ENCODE data around the gene NLGN1. TPM values are rescaled to one million over a fixed set of nuclear protein-coding genes. Genes with fewer than 3 reads are reported as not detected.
"Not testable (repeated sequence)": the region's sequence is repeated elsewhere in the genome, so short reads cannot be mapped to it uniquely, and the experiment has no call there.

NLGN1 gene
- polyA plus RNA-seq, 6 donors from 2014 or later: not detected

- no peaks in the 10 kb centered on the region for H3K27me3 Mint-ChIP-seq
- no peak for DNase-seq
- no peak for ATAC-seq (ENCODE audit: low read depth in 2 of 2)
- H3K9me3 Mint-ChIP-seq: peaks cover 0 to 1% (median 0%) of the 10 kb centered on the region in 7 donors
- no peak overlapping the region for H3K4me3 Mint-ChIP-seq
- no peak overlapping the region for H3K27ac Mint-ChIP-seq
- H3K4me1 Mint-ChIP-seq: no peaks in the 10 kb centered on the region
- no peaks in the 10 kb centered on the region for H3K36me3 Mint-ChIP-seq
Observed at GRCh38 chr3:174192471-174192870, 794.9 kb downstream of the NLGN1 start.

GRCh38 chr3:174193604-174194003 lies 796.1 kb downstream of the NLGN1 start:
- Mint-ChIP-seq H3K27me3 (no peaks in the 10 kb centered on the region), H3K36me3 (no peaks in the 10 kb centered on the region), H3K4me3 (no peak overlapping the region), H3K4me1 (no peaks in the 10 kb centered on the region), H3K9me3 (no peaks in the 10 kb centered on the region), H3K27ac (no peak overlapping the region)
- DNase-seq (no peak), ATAC-seq (ENCODE audit: low read depth in 2 of 2) (no peak)

GRCh38 chr3:174197416-174197815 lies 799.9 kb downstream of the NLGN1 start:
- DNase-seq (no peak), ATAC-seq (ENCODE audit: low read depth in 2 of 2) (no peak)
- Mint-ChIP-seq H3K4me1 (no peaks in the 10 kb centered on the region), H3K27ac (no peak overlapping the region), H3K36me3 (no peaks in the 10 kb centered on the region), H3K27me3 (no peaks in the 10 kb centered on the region), H3K4me3 (no peak overlapping the region), H3K9me3 (peaks cover 0 to 3% (median 0%) of the 10 kb centered on the region in 7 donors)

GRCh38 chr3:174198199-174198598 lies 800.7 kb downstream of the NLGN1 start:
- H3K36me3 Mint-ChIP-seq: no peaks in the 10 kb centered on the region
- no peak for ATAC-seq (ENCODE audit: low read depth in 2 of 2)

GRCh38 chr3:174199696-174200095 lies 802.2 kb downstream of the NLGN1 start:
- no peak overlapping the region for H3K27ac Mint-ChIP-seq
- no peaks in the 10 kb centered on the region for H3K4me1 Mint-ChIP-seq
- H3K4me3 Mint-ChIP-seq: no peak overlapping the region
- no peaks in the 10 kb centered on the region for H3K27me3 Mint-ChIP-seq
- DNase-seq: no peak
- ATAC-seq (ENCODE audit: low read depth in 2 of 2): no peak
- H3K36me3 Mint-ChIP-seq: no peaks in the 10 kb centered on the region
- H3K9me3 Mint-ChIP-seq: peaks cover 0 to 3% (median 0%) of the 10 kb centered on the region in 7 donors

More at GRCh38 chr3:174198199-174198598, 800.7 kb downstream of the NLGN1 start:
- DNase-seq: no peak
- no peak overlapping the region for H3K4me3 Mint-ChIP-seq
- no peaks in the 10 kb centered on the region for H3K4me1 Mint-ChIP-seq
- no peak overlapping the region for H3K27ac Mint-ChIP-seq
- no peaks in the 10 kb centered on the region for H3K27me3 Mint-ChIP-seq
- peaks cover 0 to 3% (median 0%) of the 10 kb centered on the region in 7 donors for H3K9me3 Mint-ChIP-seq

GRCh38 chr3:174202116-174202515 lies 804.6 kb downstream of the NLGN1 start:
- H3K36me3 Mint-ChIP-seq: no peaks in the 10 kb centered on the region
- ATAC-seq (ENCODE audit: low read depth in 2 of 2) (no peak), DNase-seq (no peak)
- H3K27ac Mint-ChIP-seq: no peak overlapping the region
- H3K27me3 Mint-ChIP-seq: no peaks in the 10 kb centered on the region
- H3K4me3 Mint-ChIP-seq: no peak overlapping the region
- H3K4me1 Mint-ChIP-seq: no peaks in the 10 kb centered on the region
- H3K9me3 Mint-ChIP-seq: peaks cover 0 to 4% (median under 1%) of the 10 kb centered on the region in 7 donors

- peaks cover 0 to 4% (median 3%) of the 10 kb centered on the region in 7 donors for H3K9me3 Mint-ChIP-seq
- H3K4me1 Mint-ChIP-seq: no peaks in the 10 kb centered on the region
- H3K4me3 Mint-ChIP-seq: no peak overlapping the region
- ATAC-seq (ENCODE audit: low read depth in 2 of 2): no peak
- no peak for DNase-seq
- no peaks in the 10 kb centered on the region for H3K27me3 Mint-ChIP-seq
- H3K36me3 Mint-ChIP-seq: no peaks in the 10 kb centered on the region
- H3K27ac Mint-ChIP-seq: no peak overlapping the region
Observed at GRCh38 chr3:174202561-174202960, 805.0 kb downstream of the NLGN1 start.

- no peak for ATAC-seq (ENCODE audit: low read depth in 2 of 2)
- no peaks in the 10 kb centered on the region for H3K36me3 Mint-ChIP-seq
- no peaks in the 10 kb centered on the region for H3K27me3 Mint-ChIP-seq
- H3K9me3 Mint-ChIP-seq: peaks cover 0 to 4% (median 2%) of the 10 kb centered on the region in 7 donors
- no peak for DNase-seq
- H3K4me1 Mint-ChIP-seq: no peaks in the 10 kb centered on the region
- no peak overlapping the region for H3K27ac Mint-ChIP-seq
- no peak overlapping the region for H3K4me3 Mint-ChIP-seq
Observed at GRCh38 chr3:174204765-174205164, 807.2 kb downstream of the NLGN1 start.

- H3K27ac Mint-ChIP-seq: no peak overlapping the region
- H3K4me3 Mint-ChIP-seq: no peak overlapping the region
- H3K36me3 Mint-ChIP-seq: no peaks in the 10 kb centered on the region
- ATAC-seq (ENCODE audit: low read depth in 2 of 2) (no peak), DNase-seq (no peak)
- no peaks in the 10 kb centered on the region for H3K27me3 Mint-ChIP-seq
- peaks cover 0 to 7% (median 2%) of the 10 kb centered on the region in 7 donors for H3K9me3 Mint-ChIP-seq
- H3K4me1 Mint-ChIP-seq: no peaks in the 10 kb centered on the region
Observed at GRCh38 chr3:174206607-174207192, 809.2 kb downstream of the NLGN1 start.

- no peak overlapping the region for H3K27ac Mint-ChIP-seq
- DNase-seq: no peak
Observed at GRCh38 chr3:174208161-174208560, 810.6 kb downstream of the NLGN1 start.

GRCh38 chr3:174211896-174212295 lies 814.4 kb downstream of the NLGN1 start:
- not testable (repeated sequence) for DNase-seq; H3K4me1 Mint-ChIP-seq; H3K27ac Mint-ChIP-seq; H3K9me3 Mint-ChIP-seq; H3K4me3 Mint-ChIP-seq; H3K36me3 Mint-ChIP-seq; ATAC-seq (ENCODE audit: low read depth in 2 of 2); H3K27me3 Mint-ChIP-seq

More at GRCh38 chr3:174208161-174208560, 810.6 kb downstream of the NLGN1 start:
- Mint-ChIP-seq H3K36me3 (no peaks in the 10 kb centered on the region), H3K4me3 (no peak overlapping the region), H3K9me3 (peaks cover 0 to 6% (median 2%) of the 10 kb centered on the region in 7 donors), H3K27me3 (no peaks in the 10 kb centered on the region), H3K4me1 (no peaks in the 10 kb centered on the region)
- ATAC-seq (ENCODE audit: low read depth in 2 of 2): no peak

GRCh38 chr3:174215456-174215855 lies 817.9 kb downstream of the NLGN1 start:
- Mint-ChIP-seq H3K27ac (no peak overlapping the region), H3K4me3 (no peak overlapping the region), H3K4me1 (no peaks in the 10 kb centered on the region), H3K9me3 (peaks cover 0 to 6% (median 0%) of the 10 kb centered on the region in 7 donors), H3K27me3 (no peaks in the 10 kb centered on the region), H3K36me3 (no peaks in the 10 kb centered on the region)
- ATAC-seq (ENCODE audit: low read depth in 2 of 2): no peak
- DNase-seq: no peak

GRCh38 chr3:174216019-174216418 lies 818.5 kb downstream of the NLGN1 start:
- Mint-ChIP-seq H3K4me1 (no peaks in the 10 kb centered on the region), H3K27ac (no peak overlapping the region), H3K4me3 (no peak overlapping the region), H3K27me3 (no peaks in the 10 kb centered on the region), H3K36me3 (no peaks in the 10 kb centered on the region), H3K9me3 (peaks cover 0 to 6% (median 0%) of the 10 kb centered on the region in 7 donors)
- no peak for DNase-seq
- no peak for ATAC-seq (ENCODE audit: low read depth in 2 of 2)

- no peak for DNase-seq
- Mint-ChIP-seq H3K27me3 (no peaks in the 10 kb centered on the region), H3K9me3 (peaks cover 0 to 6% (median 0%) of the 10 kb centered on the region in 7 donors), H3K36me3 (no peaks in the 10 kb centered on the region), H3K4me3 (no peak overlapping the region), H3K4me1 (no peaks in the 10 kb centered on the region), H3K27ac (no peak overlapping the region)
- no peak for ATAC-seq (ENCODE audit: low read depth in 2 of 2)
Observed at GRCh38 chr3:174216946-174217718, 819.6 kb downstream of the NLGN1 start.
